HepG2 (cell line): ENCODE results near the gene SESN1. TPM values are rescaled to one million over a fixed set of nuclear protein-coding genes. Genes with fewer than 3 reads are reported as not detected.

Experiments
- ATAC-seq: fragments of 200-7000 bp; cut with Tn5 transposase; 3 replicates; pipeline ENCODE4 v1.9.1; 2020; ENCODE audit warnings: mild to moderate bottlenecking, moderate library complexity
- BruUV-seq: library from RNA; stranded (reverse); fragments of 400-500 nt; replicated peaks from 2 replicates; lab custom pipeline; 2021; lab: Mats Ljungman, UMichigan
- CTCF ChIA-PET: fragments of 300-600 bp; formaldehyde crosslinking; extraction: SDS; loops from one replicate; lab custom pipeline; 2021; ENCODE audit warnings: low total read pairs, inconsistent platforms, low intra/inter-chr PET ratio; lab: Yijun Ruan, JAX
- POLR2A ChIA-PET: fragments of 350-600 bp; sonication (Branson Sonifier 250); formaldehyde crosslinking; loops from one replicate; lab custom pipeline; 2020; ENCODE audit warnings: antibody characterized with exemption, inconsistent platforms; lab: Yijun Ruan, JAX
- DNase-seq: peaks from one replicate; pipeline ENCODE4 v3.0.0-alpha.2; 2015; ENCODE audit warnings: low spot score
- FAIRE-seq: peaks from 3 replicates; lab custom pipeline; 2011; peaks lifted over from hg19 to GRCh38; lab: Jason Lieb, UNC
- H2AFZ ChIP-seq: one replicate; pipeline ENCODE4 v1.6.1; 2011; ENCODE audit warnings: low read length, inconsistent platforms
- H3K27ac ChIP-seq: fragments of 300-600 bp; 3 replicates; pipeline ENCODE4 v1.8.0; 2011; ENCODE audit warnings: mixed run types, mild to moderate bottlenecking, mixed read lengths, low read length, inconsistent platforms; ENCODE audit not compliant: insufficient read depth; ENCODE audit errors: extremely low read length
- H3K27me3 ChIP-seq, 2 experiments: fragments of 200-600 bp in 1 of 2; 2 replicates in 1 of 2; 3 replicates in 1 of 2; pipeline versions ENCODE4 v1.6.0 to v1.8.0; 2011; ENCODE audit warnings: low read length in 2 of 2, mild to moderate bottlenecking in 2 of 2, moderate library complexity in 2 of 2, inconsistent platforms in 1 of 2; ENCODE audit not compliant: insufficient read depth in 2 of 2, control insufficient read depth in 1 of 2
- H3K36me3 ChIP-seq, 2 experiments: fragments of 200-600 bp in 1 of 2; replicated peaks in 1 of 2; 2 replicates in 1 of 2; 3 replicates in 1 of 2; pipeline versions ENCODE4 v1.5.1 to v1.8.0; 2011; ENCODE audit warnings: low read length in 2 of 2, inconsistent platforms in 1 of 2; ENCODE audit not compliant: insufficient read depth in 2 of 2, control insufficient read depth in 1 of 2
- H3K4me1 ChIP-seq: 2 replicates; pipeline ENCODE4 v1.5.1; 2012; ENCODE audit warnings: low read length, inconsistent platforms; ENCODE audit not compliant: insufficient read depth
- H3K4me2 ChIP-seq: 2 replicates; pipeline ENCODE4 v1.6.0; 2011; ENCODE audit warnings: low read depth, low read length, inconsistent platforms
- H3K4me3 ChIP-seq, 3 experiments: fragments of 200-600 bp in 1 of 3; sonication (generic), shearing (Covaris generic) in 1 of 3; replicated peaks in 1 of 3; 2 replicates each; pipeline ENCODE4 v1.5.1; 2011 to 2016; ENCODE audit warnings: low read length in 3 of 3, inconsistent platforms in 2 of 3, low read depth in 2 of 3, mild to moderate bottlenecking in 2 of 3, control low read depth in 1 of 3, mixed read lengths in 1 of 3; ENCODE audit not compliant: insufficient read depth in 1 of 3
- H3K79me2 ChIP-seq: one replicate; pipeline ENCODE4 v1.6.1; 2011; ENCODE audit warnings: low read length, inconsistent platforms; ENCODE audit not compliant: insufficient read depth
- H3K9ac ChIP-seq: 2 replicates; pipeline ENCODE4 v1.6.0; 2011; ENCODE audit warnings: mild to moderate bottlenecking, low read depth, low read length, inconsistent platforms; ENCODE audit not compliant: insufficient read depth
- H3K9me3 ChIP-seq: 2 replicates; pipeline ENCODE4 v1.5.1; 2012; ENCODE audit warnings: mild to moderate bottlenecking, low read length
- H4K20me1 ChIP-seq: 2 replicates; pipeline ENCODE4 v1.6.0; 2011; ENCODE audit warnings: inconsistent platforms, mild to moderate bottlenecking, low read length, moderate library complexity; ENCODE audit not compliant: insufficient read depth
- AHDC1 ChIP-seq: sonication (generic); formaldehyde crosslinking; IDR thresholded peaks from 2 replicates; pipeline ENCODE4 v1.5.1; 2020; ENCODE audit warnings: mild to moderate bottlenecking, missing genetic modification reagents, borderline replicate concordance
- CBFB ChIP-seq: sonication (generic); formaldehyde crosslinking; IDR thresholded peaks from 2 replicates; pipeline ENCODE4 v1.4.0; 2020; ENCODE audit warnings: missing genetic modification reagents
- CCAR2 ChIP-seq: fragments of 200-400 bp; formaldehyde crosslinking; optimal IDR thresholded peaks from 2 replicates; pipeline ENCODE3; 2018; ENCODE audit warnings: low read depth, mild to moderate bottlenecking, low read length, moderate library complexity
- SOX13 ChIP-seq, 3 experiments: fragments of 450-650 bp in 1 of 3; sonication (generic) in 1 of 3; formaldehyde crosslinking in 1 of 3; IDR thresholded peaks in 2 of 3; conservative IDR thresholded peaks in 1 of 3; 2 replicates each; pipeline versions ENCODE4 v1.5.0 to v1.6.1; 2016 to 2020; ENCODE audit warnings: antibody characterized with exemption in 1 of 3, mild to moderate bottlenecking in 1 of 3, missing compliant biosample characterization in 1 of 3, missing genetic modification reagents in 1 of 3, moderate library complexity in 1 of 3
- WGBS: methylation state at CpG from one replicate; pipeline ENCODE4 v1.1.6; 2017; ENCODE audit warnings: low lambda C conversion rate; 5-methylcytosine and 5-hydroxymethylcytosine counted together
- in situ Hi-C: cut with HindIII; loops from 2 replicates; pipeline ENCODE4 v1.10.0; 2017; ENCODE audit warnings: low pct_unique_long_range_greater_than_20kb; ENCODE audit not compliant: extremely low pct_ligation_motif_present
- intact Hi-C: fragments of 100-400 bp; cut with micrococcal nuclease; formaldehyde crosslinking; loops from one replicate; pipeline ENCODE4 v1.10.0; 2022; ENCODE audit not compliant: unreplicated experiment
- polyA plus RNA-seq, 8 experiments: library from polyadenylated mRNA; depleted of rRNA in 3 of 8; stranded (reverse) in 7 of 8; unstranded in 1 of 8; fragments of >200 nt; fragmentation: Illumina TruSeq in 4 of 8; extraction: Trizol in 4 of 8; gene quantifications; 2 replicates each; pipeline versions ENCODE4 v1.2.1 to v1.2.3, GENCODE V29; 2011 to 2016; ENCODE audit warnings: low read depth in 4 of 8, missing spikeins in 1 of 8, mixed read lengths in 1 of 8; ENCODE audit not compliant: insufficient read depth in 1 of 8
- total RNA-seq, 5 experiments: library from RNA; depleted of rRNA; stranded (reverse); fragments of >200 nt; fragmentation: Illumina TruSeq; extraction: Trizol; gene quantifications; 2 replicates each; pipeline ENCODE4 v1.2.3, GENCODE V29; 2016; ENCODE audit warnings: low read depth in 1 of 5

SESN1 gene
- total and polyA plus RNA-seq, 2 of the 13 experiments (the other 11 are each of a cell fraction or from before 2014, with no cell fraction given): 24.9 to 44.7 TPM

- no peak for ATAC-seq
Measured at GRCh38 chr6:109118871-109119354, 24.3 kb upstream of the SESN1 start.

More at GRCh38 chr6:109118871-109119354, 24.3 kb upstream of the SESN1 start:
- H3K4me3 ChIP-seq: no peak overlapping the region
- 92% methylated on average over 3 of the region's 3 CpGs for WGBS
- H3K9me3 ChIP-seq: no peaks in the 10 kb centered on the region
- H4K20me1 ChIP-seq: no peaks in the 10 kb centered on the region
- H3K79me2 ChIP-seq: no peaks in the 10 kb centered on the region
- peaks cover 46% of the 10 kb centered on the region for H3K4me1 ChIP-seq
- no peaks in the 10 kb centered on the region for H3K36me3 ChIP-seq
- no peak for DNase-seq
- TF ChIP-seq SOX13 (IDR thresholded peaks at IDR 0.05) (no peak), SOX13 (CRISPR knock-in tag; conservative IDR thresholded peaks at IDR 0.05 in 1 of 2, IDR thresholded peaks at IDR 0.05 in 1 of 2) (0 out of 4 replicates have a peak, but pooled peaks of 1 of the 2 experiments have one; percentile 12), CBFB (CRISPR knock-in tag) (no peak), AHDC1 (no peak), CCAR2 (no peak)
- no peaks in the 10 kb centered on the region for H3K27me3 ChIP-seq
- no peak overlapping the region for H3K4me2 ChIP-seq
- in situ Hi-C loops (no loop called here), intact Hi-C loops (no loop called here)
- H2AFZ ChIP-seq: no peak overlapping the region
- ChIA-PET POLR2A (no interaction called here), CTCF (no interaction called here)
- BruUV-seq: no TSS peak
- H3K9ac ChIP-seq: no peak overlapping the region
- H3K27ac ChIP-seq: no peak overlapping the region
- FAIRE-seq: no peak
